GM21717 (cell line): ENCODE measurements around the gene RANGAP1.
"Not testable (repeated sequence)": the region's sequence is repeated elsewhere in the genome, so short reads cannot be mapped to it uniquely, and the experiment has no call there.

Experiments
- ATAC-seq: cut with Tn5 transposase; IDR thresholded peaks from one replicate; pipeline ENCODE4 v1.9.1; 2021; ENCODE audit warnings: mild to moderate bottlenecking, moderate library complexity; ENCODE audit not compliant: unreplicated experiment

RANGAP1 gene

DNA sequence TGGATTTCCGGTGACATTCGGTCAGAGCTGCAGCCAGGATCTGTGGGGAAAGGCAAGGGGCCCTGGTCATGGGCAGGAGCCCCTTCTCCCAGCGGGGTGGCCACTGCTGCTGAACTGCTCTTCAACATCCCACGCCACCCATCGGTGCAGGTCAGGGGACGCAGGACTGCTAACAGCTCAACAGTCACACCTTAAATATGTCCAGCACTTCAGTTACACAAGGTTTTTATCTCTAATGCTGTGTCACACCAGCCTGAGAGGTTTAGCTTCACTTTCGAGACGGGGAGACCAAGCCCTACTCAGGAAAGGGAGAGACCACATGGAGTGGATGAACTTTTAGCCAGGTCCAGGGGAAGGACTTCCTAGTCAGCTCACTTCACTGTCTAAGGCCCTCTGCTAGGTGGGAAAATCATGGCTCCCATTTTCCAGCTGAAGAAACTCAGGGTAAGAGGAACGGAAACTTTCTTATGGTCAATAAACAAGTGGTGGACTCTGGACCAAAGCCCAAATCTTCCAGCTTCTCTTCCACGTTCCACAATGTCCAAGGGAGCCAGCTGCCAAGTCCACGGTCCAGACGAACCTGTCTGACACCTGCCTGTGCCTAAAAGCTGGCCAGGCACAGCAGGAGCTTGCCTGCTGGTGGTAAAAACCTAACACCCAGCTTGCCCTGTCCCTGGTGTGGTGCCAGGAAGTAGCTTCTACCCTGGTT, 24.3 kb downstream of the RANGAP1 start:
- ATAC-seq: no peak

DNA sequence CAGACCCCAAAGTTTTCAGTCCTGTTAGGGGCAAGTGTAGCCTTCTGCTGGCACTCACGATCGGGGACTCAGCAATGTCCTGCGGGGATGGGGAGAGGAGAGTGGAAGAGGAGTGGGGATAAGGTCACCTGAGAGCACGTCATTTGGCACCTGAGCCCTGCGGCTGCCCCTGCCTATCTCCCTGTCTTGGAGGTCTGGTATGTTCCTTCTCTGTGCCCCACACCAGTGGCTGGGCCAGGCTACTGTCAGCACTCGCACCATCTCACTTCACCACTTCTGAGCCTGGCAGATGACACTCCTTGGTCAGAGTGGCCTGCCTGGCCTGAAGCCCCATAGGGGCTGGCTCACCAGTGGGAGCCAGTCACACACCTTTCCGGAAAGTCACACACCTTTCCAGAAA, 25.1 kb downstream of the RANGAP1 start:
- ATAC-seq: no peak

- not testable (repeated sequence) for ATAC-seq
These were observed 26.2 kb downstream of the RANGAP1 start for GRCh38 chr22:41259756-41260155.

DNA sequence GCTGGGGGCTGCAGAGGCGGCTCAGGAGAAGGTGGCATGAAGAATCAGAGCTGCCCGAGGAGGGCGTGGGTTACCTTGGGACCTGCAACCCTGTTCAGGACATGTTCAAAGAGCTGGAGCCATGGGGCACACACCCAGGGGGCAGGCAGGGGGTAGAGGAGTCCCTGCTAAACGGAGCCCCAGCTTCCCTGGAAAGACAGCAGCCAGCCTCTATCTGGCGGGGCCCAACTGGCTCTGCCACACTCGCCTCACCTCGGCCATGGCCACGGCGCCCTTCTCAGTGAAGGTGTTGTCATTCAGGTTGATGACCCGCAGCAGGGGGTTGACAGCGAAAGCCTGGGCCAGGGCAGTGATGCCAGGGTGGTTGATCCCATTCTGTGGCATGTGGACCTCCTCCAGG, 28.3 kb downstream of the RANGAP1 start:
- no peak for ATAC-seq

- ATAC-seq: no peak
These were observed 29.4 kb downstream of the RANGAP1 start for GRCh38 chr22:41256254-41257253.

GRCh38 chr22:41254230-41254629, 31.8 kb downstream of the RANGAP1 start:
- ATAC-seq: no peak

DNA sequence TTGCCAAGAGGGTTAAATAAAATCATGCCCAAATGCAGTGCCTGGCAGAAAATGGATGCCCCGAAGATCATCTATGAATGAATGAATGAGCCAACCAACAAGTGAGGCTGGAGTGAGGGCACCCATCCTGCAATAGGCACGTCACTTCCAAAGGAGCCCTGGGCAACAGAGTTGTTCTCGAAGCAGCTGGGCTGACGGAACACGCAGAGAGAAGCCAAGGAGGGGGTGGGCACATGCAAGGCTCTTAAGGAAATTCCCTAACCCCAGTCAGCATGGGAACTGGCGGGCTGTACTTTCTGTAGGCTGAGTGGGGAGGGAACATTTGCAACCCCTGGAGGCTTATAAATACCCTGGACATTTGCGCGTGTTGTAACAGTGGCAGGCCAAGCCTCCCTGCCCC, 33.6 kb downstream of the RANGAP1 start:
- no peak for ATAC-seq

- ATAC-seq: no peak
These were observed 35.9 kb downstream of the RANGAP1 start for GRCh38 chr22:41250127-41250526.

- no peak for ATAC-seq
These were observed 36.5 kb downstream of the RANGAP1 start for GRCh38 chr22:41249442-41249841.

DNA sequence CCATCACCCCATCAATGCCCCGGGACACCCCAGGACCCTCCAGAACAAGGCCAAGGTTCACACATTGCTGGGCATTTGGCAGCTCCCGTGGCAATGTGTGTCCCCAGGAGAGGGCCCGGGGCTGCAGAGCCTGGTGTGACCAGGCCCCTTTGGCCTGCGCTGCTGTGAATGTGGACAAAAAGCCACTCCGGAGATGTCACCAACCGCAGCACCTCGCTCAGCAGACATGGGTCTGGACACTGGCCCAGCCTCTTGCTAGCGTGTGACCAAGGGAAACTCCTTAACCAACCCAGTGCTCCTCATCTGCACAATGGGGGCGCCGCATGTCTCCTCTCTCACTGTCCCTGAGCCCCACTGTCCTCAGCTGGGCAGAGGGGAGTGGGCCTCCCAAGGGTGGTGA, 37.2 kb downstream of the RANGAP1 start:
- no peak for ATAC-seq

- ATAC-seq: no peak
These were observed 37.7 kb downstream of the RANGAP1 start for GRCh38 chr22:41248314-41248713.

DNA sequence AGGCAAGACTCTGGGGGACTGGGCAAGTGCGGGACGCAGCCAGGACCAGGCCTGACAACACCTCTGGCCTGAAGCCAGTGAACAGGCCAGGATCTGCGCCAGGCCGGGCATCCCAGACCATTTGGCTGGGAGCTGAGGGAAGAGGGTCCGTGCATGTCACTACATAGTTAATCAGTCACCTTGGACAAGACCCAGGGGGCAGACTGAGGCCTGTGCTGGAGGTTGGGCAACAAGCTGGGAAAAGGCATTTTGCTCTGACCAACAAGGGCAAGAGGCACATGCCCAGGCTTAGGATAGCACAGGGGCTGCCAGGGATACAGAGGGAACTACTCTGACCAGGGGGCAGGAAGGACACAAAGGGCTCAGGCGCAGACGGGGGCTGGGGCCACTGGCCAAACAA, 38.3 kb downstream of the RANGAP1 start:
- ATAC-seq: no peak

GRCh38 chr22:41245917-41246499, 40.0 kb downstream of the RANGAP1 start:
- ATAC-seq: no peak

- no peak for ATAC-seq
These were observed 42.6 kb downstream of the RANGAP1 start for GRCh38 chr22:41243361-41243760.

DNA sequence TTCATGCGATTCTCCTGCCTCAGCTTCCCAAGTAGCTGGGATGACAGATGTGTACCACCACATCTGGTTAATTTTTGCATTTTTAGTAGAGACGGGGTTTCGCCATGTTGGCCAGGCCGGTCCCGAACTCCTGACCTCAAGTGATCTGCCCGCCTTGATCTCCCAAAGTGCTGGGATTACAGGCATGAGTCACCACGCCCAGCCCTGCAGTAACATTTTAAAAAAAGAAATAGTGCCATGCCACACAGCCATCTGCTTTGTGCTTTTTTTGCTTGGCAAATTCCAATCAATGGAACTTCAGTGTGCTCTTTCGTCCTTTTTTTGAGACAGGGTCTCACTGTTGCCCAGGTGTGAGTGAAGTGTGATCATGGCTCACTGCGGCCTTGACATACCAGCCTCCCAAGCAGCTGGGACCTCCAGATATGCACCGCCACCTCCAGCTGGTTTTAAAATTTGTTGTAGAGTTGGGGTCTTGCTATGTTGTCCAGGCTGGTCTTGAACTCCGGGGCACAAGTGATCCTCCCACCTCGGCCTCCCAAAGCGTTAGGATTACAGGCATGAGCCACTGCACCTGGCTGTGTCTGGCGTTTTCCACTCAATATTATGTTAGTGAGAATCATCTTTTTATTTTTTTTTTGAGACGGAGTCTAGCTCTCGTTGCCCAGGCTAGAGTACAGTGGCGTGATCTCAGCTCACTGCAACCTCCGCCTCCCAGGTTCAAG, 43.4 kb downstream of the RANGAP1 start:
- no peak for ATAC-seq

DNA sequence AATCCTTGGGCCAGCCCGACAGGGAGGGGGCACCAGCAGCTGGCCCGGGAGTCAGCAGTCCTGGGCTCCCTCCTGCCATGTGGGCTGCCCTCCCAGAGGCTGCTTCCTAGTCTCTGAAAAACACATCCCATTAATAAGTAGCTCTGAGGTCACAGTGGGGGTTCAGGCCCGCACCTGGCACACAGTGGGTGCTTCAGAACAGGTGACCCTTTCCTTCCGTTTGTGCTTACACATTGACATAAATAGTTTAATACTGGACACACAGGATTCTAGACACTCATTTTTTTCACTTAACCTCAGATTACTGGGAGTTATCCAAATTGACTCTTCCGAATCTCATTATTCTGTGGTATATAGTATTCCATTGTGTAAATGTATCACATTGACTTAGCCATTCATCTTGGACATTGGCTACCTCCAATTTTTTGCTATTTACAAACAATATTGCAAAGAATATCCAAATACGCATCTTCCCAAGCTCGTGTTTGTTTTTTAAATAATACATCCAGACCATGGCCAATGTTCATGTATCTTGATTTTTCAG, 44.8 kb downstream of the RANGAP1 start:
- no peak for ATAC-seq

GRCh38 chr22:41240377-41241132, 45.4 kb downstream of the RANGAP1 start, which contains the start of gene CHADL:
Gene CHADL, minus strand, starts transcription at chr22:41240931. Its CDS starts 50 bp downstream, at chr22:41240881.
- no peak for ATAC-seq

DNA sequence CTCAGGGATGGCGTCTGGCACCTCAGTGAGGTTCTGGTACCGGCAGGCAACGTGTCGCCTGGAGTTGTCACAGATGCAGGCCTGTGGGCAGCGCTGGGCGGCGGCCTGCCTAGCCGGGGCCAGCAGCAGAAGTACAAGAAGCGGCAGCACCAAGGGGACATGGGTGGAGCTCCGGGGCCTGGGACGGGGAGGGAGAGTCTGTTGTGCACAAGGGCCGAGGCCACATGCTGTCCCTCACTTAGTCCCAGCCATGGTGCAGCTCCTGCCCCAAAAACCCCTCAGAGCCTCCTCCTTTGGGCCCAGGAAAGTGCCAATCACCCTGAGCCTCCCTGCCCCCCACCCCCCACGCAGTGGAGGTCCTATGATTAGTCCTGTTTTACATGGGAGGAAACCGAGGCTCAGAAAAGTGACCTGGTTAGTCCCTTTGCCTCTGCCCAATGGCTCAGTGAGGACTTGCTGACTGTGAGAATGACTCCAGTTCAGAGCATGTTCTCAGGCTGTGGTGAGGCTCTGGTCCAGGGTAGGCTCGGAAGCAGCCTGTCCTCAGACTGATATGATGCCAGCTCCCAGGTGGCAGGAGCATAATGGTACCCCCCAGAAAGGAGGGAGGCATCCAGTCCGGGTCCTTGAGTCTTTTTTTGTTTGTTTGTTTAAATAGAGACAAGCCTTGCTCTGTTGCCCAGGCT, 46.4 kb downstream of the RANGAP1 start:
- ATAC-seq: no peak
